ENCODE data around the gene KIZ. TPM values are rescaled to one million over a fixed set of nuclear protein-coding genes. Genes with fewer than 3 reads are reported as not detected.
A peak's percentile ranks its signal among the peaks of the same experiment; 100 is the strongest.

KIZ gene
- total and polyA plus RNA-seq, 2 of the 4 experiments (the other 2 are of a cell fraction), result 9.9 to 14.0 TPM

- Histone ChIP-seq H4K8ac (ENCODE audit: low read depth in 2 of 2, low read length in 2 of 2) (no peak overlapping the region), H3K27ac (ENCODE audit: insufficient read depth, low read length) (no peak overlapping the region), H3K9me1 (ENCODE audit: insufficient read depth, low read length) (peaks cover 3% of the 10 kb centered on the region; the same call in 1 of the 2 replicates), H3K23ac (ENCODE audit: low read depth, low read length) (no peak overlapping the region), H2AK5ac (ENCODE audit: low read depth, low read length) (no peak overlapping the region), H3K4me2 (ENCODE audit: low read depth, low read length) (no peak overlapping the region), H2BK15ac (ENCODE audit: low read depth, low read length) (no peak overlapping the region), H3K4me1 (ENCODE audit: control insufficient read depth, insufficient read depth, low read length) (no peaks in the 10 kb centered on the region), H3K14ac (replicated peaks; ENCODE audit: low read depth, low read length) (no peak overlapping the region), H4K91ac (ENCODE audit: insufficient read depth, low read depth, low read length) (no peak overlapping the region), H3K4ac (ENCODE audit: low read depth, low read length) (no peak overlapping the region), H3K18ac (ENCODE audit: low read depth, low read length) (no peak overlapping the region), H3K27me3 (ENCODE audit: control insufficient read depth, insufficient read depth, low read length) (peaks cover under 1% of the 10 kb centered on the region), H3K36me3 (ENCODE audit: control insufficient read depth, insufficient read depth, low read length) (no peaks in the 10 kb centered on the region), H2BK120ac (ENCODE audit: low read depth, low read length) (no peak overlapping the region), H3K9ac (ENCODE audit: low read depth, low read length) (no peak overlapping the region), H2AK9ac (replicated peaks; ENCODE audit: low read depth, low read length, poor library complexity) (no peak overlapping the region), H3K9me3 (ENCODE audit: control insufficient read depth, insufficient read depth, low read length) (peaks cover 2% of the 10 kb centered on the region; the same call in 1 of the 2 replicates), H2BK5ac (ENCODE audit: low read depth, low read length, poor library complexity, severe bottlenecking) (no peak overlapping the region), H4K20me1 (ENCODE audit: insufficient read depth, low read length) (no peaks in the 10 kb centered on the region), H2BK20ac (ENCODE audit: low read depth, low read length) (no peak overlapping the region), H2AFZ (replicated peaks; ENCODE audit: low read length, poor library complexity) (no peak overlapping the region), H3K4me3 (ENCODE audit: insufficient read depth, low read depth, low read length) (no peak overlapping the region), H4K5ac (ENCODE audit: low read depth, low read length) (no peak overlapping the region), H3K56ac (ENCODE audit: extremely low read depth, insufficient read depth, low read length) (no peak overlapping the region), H3K79me1 (ENCODE audit: low read depth in 1 of 2, low read length in 2 of 2) (no peaks in the 10 kb centered on the region)
- peak; percentile 26 for DNase-seq
- BruUV-seq (replicated peaks), result no TSS peak
- ChIA-PET POLR2A (ENCODE audit: unreplicated experiment) (no interaction called here), CTCF (no interaction called here)
- ATAC-seq (ENCODE audit: low read depth), result no peak
- intact Hi-C loops (cut with micrococcal nuclease) (no loop called here), dilution Hi-C loops (cut with HindIII; ENCODE audit: low sequenced_read_pairs, unreplicated experiment) (no loop called here), in situ Hi-C loops (cut with MboI; ENCODE audit: low sequenced_read_pairs) (no loop called here)
- TF ChIP-seq MAZ (IDR thresholded peaks at IDR 0.05; ENCODE audit: borderline replicate concordance, low read depth, low read length) (no peak), MXI1 (IDR thresholded peaks at IDR 0.05; ENCODE audit: borderline replicate concordance, low read depth, low read length) (no peak), SMC3 (IDR thresholded peaks at IDR 0.05; ENCODE audit: low read depth, low read length) (no peak), CHD1 (IDR thresholded peaks at IDR 0.05; ENCODE audit: low read depth, low read length) (no peak), RCOR1 (IDR thresholded peaks at IDR 0.05; ENCODE audit: insufficient replicate concordance, low read length) (no peak), NFE2L2 (IDR thresholded peaks at IDR 0.05; ENCODE audit: low read depth, low read length) (no peak), BHLHE40 (IDR thresholded peaks at IDR 0.05; ENCODE audit: low read depth, low read length) (no peak), RAD21 (IDR thresholded peaks at IDR 0.05; ENCODE audit: low read length) (no peak)
- TF ChIP-seq, protein P1, sequence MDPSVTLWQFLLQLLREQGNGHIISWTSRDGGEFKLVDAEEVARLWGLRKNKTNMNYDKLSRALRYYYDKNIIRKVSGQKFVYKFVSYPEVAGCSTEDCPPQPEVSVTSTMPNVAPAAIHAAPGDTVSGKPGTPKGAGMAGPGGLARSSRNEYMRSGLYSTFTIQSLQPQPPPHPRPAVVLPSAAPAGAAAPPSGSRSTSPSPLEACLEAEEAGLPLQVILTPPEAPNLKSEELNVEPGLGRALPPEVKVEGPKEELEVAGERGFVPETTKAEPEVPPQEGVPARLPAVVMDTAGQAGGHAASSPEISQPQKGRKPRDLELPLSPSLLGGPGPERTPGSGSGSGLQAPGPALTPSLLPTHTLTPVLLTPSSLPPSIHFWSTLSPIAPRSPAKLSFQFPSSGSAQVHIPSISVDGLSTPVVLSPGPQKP (IDR thresholded peaks at IDR 0.05; ENCODE audit: borderline replicate concordance, low read depth, low read length), result no peak
- WGBS, 2 experiments (ENCODE audit: extremely low coverage in 2 of 2, insufficient read length in 1 of 2), result no CpG with 5 or more reads among the region's 2 CpGs
These were observed 163.8 kb downstream of the KIZ start for GRCh38 chr20:21289651-21290050.

Measured in IMR-90 (cell line).